HepG2 (cell line): ENCODE measurements around the gene COL18A1. TPM values are rescaled to one million over a fixed set of nuclear protein-coding genes. Genes with fewer than 3 reads are reported as not detected.

ENCODE experiments used
- ATAC-seq: fragments of 200-7000 bp; cut with Tn5 transposase; 3 replicates; pipeline ENCODE4 v1.9.1; 2020; ENCODE audit warnings: mild to moderate bottlenecking, moderate library complexity
- BruUV-seq: library from RNA; stranded (reverse); fragments of 400-500 nt; replicated peaks from 2 replicates; lab custom pipeline; 2021; lab: Mats Ljungman, UMichigan
- CTCF ChIA-PET: fragments of 300-600 bp; formaldehyde crosslinking; extraction: SDS; loops from one replicate; lab custom pipeline; 2021; ENCODE audit warnings: low total read pairs, inconsistent platforms, low intra/inter-chr PET ratio; lab: Yijun Ruan, JAX
- POLR2A ChIA-PET: fragments of 350-600 bp; sonication (Branson Sonifier 250); formaldehyde crosslinking; loops from one replicate; lab custom pipeline; 2020; ENCODE audit warnings: antibody characterized with exemption, inconsistent platforms; lab: Yijun Ruan, JAX
- DNase-seq: peaks from one replicate; pipeline ENCODE4 v3.0.0-alpha.2; 2015; ENCODE audit warnings: low spot score
- FAIRE-seq: peaks from 3 replicates; lab custom pipeline; 2011; peaks lifted over from hg19 to GRCh38; lab: Jason Lieb, UNC
- H2AFZ ChIP-seq: one replicate; pipeline ENCODE4 v1.6.1; 2011; ENCODE audit warnings: low read length, inconsistent platforms
- H3K27ac ChIP-seq: fragments of 300-600 bp; 3 replicates; pipeline ENCODE4 v1.8.0; 2011; ENCODE audit warnings: mixed run types, mild to moderate bottlenecking, mixed read lengths, low read length, inconsistent platforms; ENCODE audit not compliant: insufficient read depth; ENCODE audit errors: extremely low read length
- H3K27me3 ChIP-seq, 2 experiments: fragments of 200-600 bp in 1 of 2; 2 replicates in 1 of 2; 3 replicates in 1 of 2; pipeline versions ENCODE4 v1.6.0 to v1.8.0; 2011; ENCODE audit warnings: low read length in 2 of 2, mild to moderate bottlenecking in 2 of 2, moderate library complexity in 2 of 2, inconsistent platforms in 1 of 2; ENCODE audit not compliant: insufficient read depth in 2 of 2, control insufficient read depth in 1 of 2
- H3K36me3 ChIP-seq, 2 experiments: fragments of 200-600 bp in 1 of 2; replicated peaks in 1 of 2; 2 replicates in 1 of 2; 3 replicates in 1 of 2; pipeline versions ENCODE4 v1.5.1 to v1.8.0; 2011; ENCODE audit warnings: low read length in 2 of 2, inconsistent platforms in 1 of 2; ENCODE audit not compliant: insufficient read depth in 2 of 2, control insufficient read depth in 1 of 2
- H3K4me1 ChIP-seq: 2 replicates; pipeline ENCODE4 v1.5.1; 2012; ENCODE audit warnings: low read length, inconsistent platforms; ENCODE audit not compliant: insufficient read depth
- H3K4me2 ChIP-seq: 2 replicates; pipeline ENCODE4 v1.6.0; 2011; ENCODE audit warnings: low read depth, low read length, inconsistent platforms
- H3K4me3 ChIP-seq, 3 experiments: fragments of 200-600 bp in 1 of 3; sonication (generic), shearing (Covaris generic) in 1 of 3; replicated peaks in 1 of 3; 2 replicates each; pipeline ENCODE4 v1.5.1; 2011 to 2016; ENCODE audit warnings: low read length in 3 of 3, inconsistent platforms in 2 of 3, low read depth in 2 of 3, mild to moderate bottlenecking in 2 of 3, control low read depth in 1 of 3, mixed read lengths in 1 of 3; ENCODE audit not compliant: insufficient read depth in 1 of 3
- H3K79me2 ChIP-seq: one replicate; pipeline ENCODE4 v1.6.1; 2011; ENCODE audit warnings: low read length, inconsistent platforms; ENCODE audit not compliant: insufficient read depth
- H3K9ac ChIP-seq: 2 replicates; pipeline ENCODE4 v1.6.0; 2011; ENCODE audit warnings: mild to moderate bottlenecking, low read depth, low read length, inconsistent platforms; ENCODE audit not compliant: insufficient read depth
- H3K9me3 ChIP-seq: 2 replicates; pipeline ENCODE4 v1.5.1; 2012; ENCODE audit warnings: mild to moderate bottlenecking, low read length
- H4K20me1 ChIP-seq: 2 replicates; pipeline ENCODE4 v1.6.0; 2011; ENCODE audit warnings: inconsistent platforms, mild to moderate bottlenecking, low read length, moderate library complexity; ENCODE audit not compliant: insufficient read depth
- AKNA ChIP-seq: sonication (generic); formaldehyde crosslinking; IDR thresholded peaks from 2 replicates; pipeline ENCODE4 v1.4.0; 2020; ENCODE audit warnings: missing genetic modification reagents, borderline replicate concordance
- ATF1 ChIP-seq: IDR thresholded peaks from 2 replicates; pipeline ENCODE4 v1.6.1; 2016; ENCODE audit warnings: mild to moderate bottlenecking, control low read depth
- ERF ChIP-seq: IDR thresholded peaks from 2 replicates; pipeline ENCODE4 v1.6.1; 2018; ENCODE audit warnings: missing biosample characterization, missing genetic modification reagents
- GABPB1 ChIP-seq: IDR thresholded peaks from 2 replicates; pipeline ENCODE4 v1.6.1; 2016; ENCODE audit warnings: mild to moderate bottlenecking, missing genetic modification reagents, moderate library complexity, missing compliant biosample characterization
- NR1H2 ChIP-seq: sonication (generic); formaldehyde crosslinking; IDR thresholded peaks from 2 replicates; pipeline ENCODE4 v1.8.1; 2022; ENCODE audit warnings: low read depth, missing genetic modification reagents, borderline replicate concordance
- ZKSCAN1 ChIP-seq: fragments of 150-350 bp; IDR thresholded peaks from 2 replicates; pipeline ENCODE4 v1.6.1; 2014; ENCODE audit warnings: low read length
- ZNF225 ChIP-seq: sonication (generic); formaldehyde crosslinking; IDR thresholded peaks from 2 replicates; pipeline ENCODE4 v1.4.0; 2020; ENCODE audit warnings: mild to moderate bottlenecking, missing genetic modification reagents
- ZNF256 ChIP-seq: sonication (generic); formaldehyde crosslinking; conservative IDR thresholded peaks from 2 replicates; pipeline ENCODE4 v1.4.0; 2020; ENCODE audit warnings: missing genetic modification reagents
- ZNF318 ChIP-seq: sonication (generic); formaldehyde crosslinking; IDR thresholded peaks from 2 replicates; pipeline ENCODE4 v1.4.0; 2020; ENCODE audit warnings: mild to moderate bottlenecking, missing genetic modification reagents
- WGBS: methylation state at CpG from one replicate; pipeline ENCODE4 v1.1.6; 2017; ENCODE audit warnings: low lambda C conversion rate; 5-methylcytosine and 5-hydroxymethylcytosine counted together
- in situ Hi-C: cut with HindIII; loops from 2 replicates; pipeline ENCODE4 v1.10.0; 2017; ENCODE audit warnings: low pct_unique_long_range_greater_than_20kb; ENCODE audit not compliant: extremely low pct_ligation_motif_present
- intact Hi-C: fragments of 100-400 bp; cut with micrococcal nuclease; formaldehyde crosslinking; loops from one replicate; pipeline ENCODE4 v1.10.0; 2022; ENCODE audit not compliant: unreplicated experiment
- polyA plus RNA-seq, 8 experiments: library from polyadenylated mRNA; depleted of rRNA in 3 of 8; stranded (reverse) in 7 of 8; unstranded in 1 of 8; fragments of >200 nt; fragmentation: Illumina TruSeq in 4 of 8; extraction: Trizol in 4 of 8; gene quantifications; 2 replicates each; pipeline versions ENCODE4 v1.2.1 to v1.2.3, GENCODE V29; 2011 to 2016; ENCODE audit warnings: low read depth in 4 of 8, missing spikeins in 1 of 8, mixed read lengths in 1 of 8; ENCODE audit not compliant: insufficient read depth in 1 of 8
- total RNA-seq, 5 experiments: library from RNA; depleted of rRNA; stranded (reverse); fragments of >200 nt; fragmentation: Illumina TruSeq; extraction: Trizol; gene quantifications; 2 replicates each; pipeline ENCODE4 v1.2.3, GENCODE V29; 2016; ENCODE audit warnings: low read depth in 1 of 5

COL18A1 gene
- total and polyA plus RNA-seq, 2 of the 13 experiments (the other 11 are each of a cell fraction or from before 2014, with no cell fraction given): 79.0 to 102 TPM

- FAIRE-seq: no peak
- ATAC-seq: no peak
- Histone ChIP-seq H4K20me1 (no peaks in the 10 kb centered on the region), H3K36me3 (peaks cover 10 to 30% of the 10 kb centered on the region in 2 experiments; a peak in 3 of 5 replicates), H3K4me1 (peaks cover 19% of the 10 kb centered on the region), H3K9ac (no peak overlapping the region), H3K4me3 (no peak overlapping the region), H2AFZ (no peak overlapping the region), H3K27ac (no peak overlapping the region), H3K79me2 (no peaks in the 10 kb centered on the region), H3K4me2 (no peak overlapping the region), H3K9me3 (no peaks in the 10 kb centered on the region), H3K27me3 (no peaks in the 10 kb centered on the region)
- DNase-seq: no peak
- intact Hi-C loops (no loop called here), in situ Hi-C loops (no loop called here)
- no TSS peak for BruUV-seq
- WGBS: 100% methylated on average over 2 of the region's 11 CpGs
- POLR2A ChIA-PET: no interaction called here
- CTCF ChIA-PET: no interaction called here
- no peak for TF ChIP-seq ERF (CRISPR knock-in tag)
- TF ChIP-seq NR1H2 (CRISPR knock-in tag): no peak
- no peak for TF ChIP-seq AKNA (CRISPR knock-in tag)
- no peak for TF ChIP-seq ATF1 (CRISPR knock-in tag)
- TF ChIP-seq ZKSCAN1: no peak
- no peak for TF ChIP-seq ZNF225 (CRISPR knock-in tag)
- TF ChIP-seq ZNF318: no peak
- TF ChIP-seq GABPB1 (CRISPR knock-in tag): no peak
- no peak for TF ChIP-seq ZNF256 (CRISPR knock-in tag)
Measured at GRCh38 chr21:45510466-45510955, 105.5 kb downstream of the COL18A1 start.
